Ammon's horn (tissue), 1 donor: ENCODE results near the gene NSG1.

Experiments used
- DNase-seq: peaks from one replicate; pipeline ENCODE4 v3.0.0-alpha.2; 2016; ENCODE audit warnings: low spot score

Gene NSG1

DNA sequence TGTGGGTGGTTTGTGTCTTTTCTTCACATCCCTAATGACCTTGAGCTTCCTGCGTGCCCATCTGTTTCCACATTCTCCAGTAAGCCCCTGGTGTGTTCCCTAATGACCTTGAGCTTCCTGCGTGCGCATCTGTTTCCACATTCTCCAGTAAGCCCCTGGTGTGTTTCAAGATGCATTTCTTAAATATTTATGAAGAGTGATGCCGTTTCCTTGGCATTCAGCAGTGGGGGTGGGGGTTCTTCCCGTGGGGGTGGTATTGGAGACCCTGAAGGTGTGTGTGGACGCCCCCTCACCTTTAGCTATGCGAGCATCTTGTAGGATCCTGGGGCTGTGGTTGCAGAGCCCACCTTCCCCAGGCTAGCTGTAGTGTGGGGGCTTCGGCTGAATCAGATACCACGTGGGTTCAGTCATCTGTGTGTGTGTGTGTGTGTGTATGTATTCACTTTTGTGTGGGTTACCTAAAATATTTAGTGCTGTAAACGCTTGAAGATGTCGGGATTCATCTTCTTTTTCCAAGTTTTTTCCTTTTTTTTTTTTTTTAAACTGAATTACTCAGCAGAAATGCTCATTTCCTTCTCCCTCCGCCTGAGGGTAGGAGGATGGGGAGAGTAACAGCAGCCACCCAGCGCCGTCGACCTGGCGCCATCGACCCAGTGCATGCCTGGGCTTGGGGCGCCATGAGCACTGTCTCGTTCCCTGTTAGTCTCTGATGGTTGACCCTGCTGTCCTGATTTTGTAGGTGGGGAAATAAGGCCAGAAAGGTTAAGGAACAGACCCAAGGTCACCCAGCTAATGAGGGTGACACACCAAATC is 9.9 kb downstream of the NSG1 start:
- no peak for DNase-seq

- DNase-seq, result no peak
These were observed 10.5 kb downstream of the NSG1 start for GRCh38 chr4:4397441-4397819.

DNA sequence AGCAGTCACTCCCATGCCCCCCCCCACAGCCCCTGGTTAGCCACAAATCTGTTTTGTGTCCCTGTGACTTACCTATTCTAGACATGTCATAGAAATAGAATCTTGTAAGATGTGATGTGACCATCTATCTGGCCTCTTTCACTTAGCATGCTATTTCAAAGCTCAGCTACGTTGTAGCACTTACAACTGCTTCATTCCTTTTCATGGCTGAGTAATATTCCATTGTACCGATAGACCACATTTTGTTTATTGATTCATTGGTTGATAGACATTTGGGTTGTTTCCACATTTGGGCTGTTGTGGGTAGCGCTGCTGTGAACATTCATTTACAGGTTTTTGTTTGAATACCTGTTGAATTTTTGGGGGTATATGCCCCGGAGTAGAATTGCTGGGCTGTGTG is 11.5 kb downstream of the NSG1 start:
- DNase-seq, result no peak

GRCh38 chr4:4401036-4401435 is 14.1 kb downstream of the NSG1 start:
- DNase-seq, result no peak

DNA sequence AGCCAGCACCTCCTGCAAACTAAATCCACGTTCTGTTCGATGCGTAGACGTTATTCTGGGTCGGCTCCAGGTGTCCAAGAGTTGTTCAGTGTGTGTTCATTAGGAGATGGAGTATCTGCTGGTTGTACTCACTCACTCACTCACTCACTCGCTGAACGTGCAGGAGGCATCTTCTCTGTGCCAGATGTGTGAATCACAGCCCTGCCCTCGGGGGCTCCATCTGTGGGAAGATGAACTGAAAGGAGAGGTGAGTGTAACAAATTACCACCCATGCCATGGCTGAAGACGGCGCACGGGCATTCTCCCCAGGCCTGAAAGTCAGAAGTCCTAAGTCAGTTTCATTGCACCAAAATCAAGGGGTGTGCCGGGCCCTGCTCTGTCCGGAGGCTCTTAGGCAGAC is 16.1 kb downstream of the NSG1 start:
- no peak for DNase-seq

DNA sequence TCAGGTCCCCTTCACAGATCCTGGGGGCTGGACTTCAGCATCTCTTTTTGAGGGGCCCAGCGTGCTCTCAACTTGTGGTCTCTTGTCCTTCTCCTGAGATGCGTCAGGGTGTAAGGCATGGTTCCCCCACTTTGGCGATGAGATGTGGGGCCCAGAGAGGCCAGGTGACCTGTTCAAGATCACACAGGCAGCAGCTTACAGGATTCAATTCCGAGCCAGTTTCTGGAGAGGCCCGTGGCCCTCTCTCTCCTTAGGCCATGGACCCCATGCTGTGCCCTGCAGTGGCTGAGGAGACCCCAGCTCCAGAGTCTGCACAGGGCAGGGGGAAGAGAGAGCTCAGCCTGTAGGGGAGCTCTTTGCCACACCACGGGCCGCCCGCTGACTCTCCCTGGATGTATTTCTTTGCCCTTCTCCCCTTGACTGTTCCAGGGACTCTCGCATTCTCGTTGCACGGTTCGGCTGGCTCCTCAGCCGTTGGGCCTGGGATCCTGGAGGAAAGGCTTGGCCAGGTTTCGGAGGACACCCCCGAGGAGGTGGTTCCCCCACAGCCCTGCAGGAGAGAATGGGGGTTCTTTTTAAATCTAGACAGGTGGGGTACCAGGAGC is 18.6 kb downstream of the NSG1 start:
- DNase-seq, result no peak

- DNase-seq, result no peak
These were observed 19.8 kb downstream of the NSG1 start for GRCh38 chr4:4406455-4407298.

DNA sequence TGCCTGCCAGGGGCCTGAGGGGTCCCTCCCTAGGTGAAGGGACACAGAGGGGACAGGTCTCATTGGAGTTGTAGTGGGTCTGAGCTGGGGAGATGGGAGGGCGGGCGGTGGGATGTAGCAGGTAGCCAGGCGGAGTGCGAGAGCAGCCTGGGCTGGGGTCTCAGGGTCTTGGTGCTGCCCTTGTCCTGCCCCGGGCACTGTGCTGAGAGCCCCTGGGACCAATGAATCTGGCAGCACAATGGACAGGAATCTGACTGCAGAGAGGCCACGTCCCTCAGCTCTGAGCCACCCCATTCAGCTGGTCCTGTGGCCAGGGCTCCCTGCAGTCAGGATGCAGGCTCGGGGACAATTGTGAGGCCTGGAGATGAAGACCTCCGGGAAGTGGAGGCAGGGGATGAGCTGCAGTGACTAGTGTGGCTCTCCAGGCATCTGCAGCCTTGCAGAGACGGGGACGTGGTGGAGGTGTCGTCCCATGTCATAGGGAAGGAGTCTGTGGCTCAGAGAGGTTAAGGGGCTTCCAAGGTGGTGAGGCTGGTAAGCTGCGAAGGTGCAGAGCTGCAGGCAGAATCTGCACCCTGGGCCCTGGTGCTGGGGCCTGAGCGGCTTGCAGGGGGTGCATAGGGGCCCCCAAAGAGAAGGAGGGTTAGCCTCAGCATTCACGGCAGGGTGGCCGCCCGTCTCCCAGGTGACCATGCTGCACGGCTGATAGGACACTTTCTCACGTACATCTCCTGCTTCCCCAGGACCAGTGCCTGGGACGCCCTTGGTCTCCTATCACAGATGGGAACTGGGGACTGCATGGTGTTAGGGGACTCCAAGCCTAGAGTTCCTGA is 20.6 kb downstream of the NSG1 start:
- no peak for DNase-seq

DNA sequence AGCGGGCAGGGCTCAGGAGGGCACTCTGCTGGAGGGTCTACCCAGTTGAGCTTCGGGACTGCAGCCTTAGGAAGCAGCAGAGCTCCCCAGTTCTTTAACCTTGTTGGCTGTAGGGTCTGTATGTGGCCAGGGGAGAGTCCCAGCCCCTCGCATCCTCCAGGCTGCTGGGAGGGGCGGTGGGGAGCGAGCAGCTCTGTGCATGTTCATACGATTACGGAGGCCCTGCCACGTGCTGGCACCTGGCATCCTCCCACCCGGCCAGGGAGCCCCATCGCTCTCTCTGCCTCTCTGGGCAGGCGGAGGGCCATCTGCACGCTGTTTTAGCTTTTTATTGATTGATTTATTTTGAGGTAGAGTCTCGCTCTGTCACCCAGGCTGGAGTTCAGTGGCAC is 21.2 kb downstream of the NSG1 start:
- DNase-seq, result no peak

- DNase-seq, result no peak
These were observed 21.9 kb downstream of the NSG1 start for GRCh38 chr4:4408576-4409335.

DNA sequence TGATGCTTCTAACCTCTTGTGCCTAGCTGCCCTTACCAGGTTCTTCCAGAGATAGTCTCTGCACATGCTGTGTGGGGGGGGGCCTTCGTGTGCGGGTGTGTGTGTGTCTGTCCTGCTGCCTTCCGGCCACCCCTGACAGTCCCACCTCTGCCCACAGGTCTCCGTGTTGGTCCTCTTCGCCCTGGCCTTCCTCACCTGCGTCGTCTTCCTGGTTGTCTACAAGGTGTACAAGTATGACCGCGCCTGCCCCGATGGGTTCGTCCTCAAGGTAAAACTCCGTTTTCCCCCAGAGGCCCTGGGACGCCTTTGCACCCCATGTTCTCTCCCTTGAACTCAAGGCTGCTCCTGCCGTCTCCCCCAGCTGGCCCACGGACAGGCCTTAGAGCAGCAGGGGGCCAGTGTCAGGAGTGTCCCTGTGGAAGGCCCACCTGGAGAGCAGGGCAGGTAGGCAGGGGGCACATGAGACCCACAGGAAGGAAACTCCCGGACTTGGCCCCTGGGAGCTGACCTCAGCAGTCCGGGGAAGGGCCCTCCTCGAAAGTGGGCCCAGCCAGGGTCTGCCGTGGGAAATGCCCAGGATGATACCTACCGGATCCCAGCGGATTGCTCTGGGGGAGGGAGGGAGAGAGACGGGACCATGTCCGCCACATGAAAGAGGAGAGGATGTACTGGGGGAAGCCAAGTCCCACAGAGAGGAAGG is 22.7 kb downstream of the NSG1 start:
- no peak for DNase-seq

GRCh38 chr4:4410271-4410670 is 23.4 kb downstream of the NSG1 start:
- no peak for DNase-seq

- no peak for DNase-seq
These were observed 25.0 kb downstream of the NSG1 start for GRCh38 chr4:4411906-4412305.

DNA sequence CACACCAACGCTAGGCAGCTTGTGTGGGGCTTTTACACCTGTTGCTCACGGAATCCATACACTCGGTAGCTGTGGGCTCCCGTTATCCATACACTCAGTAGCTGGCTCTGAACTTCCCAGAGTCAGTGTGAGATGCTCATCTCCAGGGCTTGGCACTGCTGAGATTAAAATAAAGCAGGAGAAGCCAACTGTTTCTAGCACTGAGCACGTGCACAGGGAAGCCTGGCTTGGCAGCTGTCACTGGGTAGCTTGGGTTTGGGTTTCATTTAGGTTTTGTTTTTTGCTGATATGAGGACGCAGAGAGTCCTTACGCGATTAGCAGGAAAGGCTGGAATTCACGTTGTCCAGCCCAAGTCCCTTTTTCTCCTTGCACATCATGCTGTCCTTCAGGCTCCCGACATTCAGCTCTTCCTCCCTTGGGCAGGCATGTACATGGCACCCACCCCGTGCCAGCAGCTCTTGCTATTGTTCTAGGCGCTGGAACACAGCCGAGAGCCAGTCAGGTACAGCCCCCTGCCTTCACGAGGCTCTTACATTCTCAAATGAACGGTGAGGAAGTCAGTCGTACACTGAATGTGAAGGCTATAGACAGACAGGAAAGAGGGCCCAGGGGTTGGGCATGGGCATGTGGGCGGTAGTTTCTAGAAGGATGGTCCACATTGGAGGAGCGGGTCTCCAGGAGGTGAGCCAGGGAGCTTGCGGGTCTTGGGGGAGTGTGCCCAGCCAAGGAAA is 25.9 kb downstream of the NSG1 start:
- DNase-seq, result no peak

- no peak for DNase-seq
These were observed 26.4 kb downstream of the NSG1 start for GRCh38 chr4:4413373-4413725.

GRCh38 chr4:4413806-4414205 is 26.9 kb downstream of the NSG1 start:
- no peak for DNase-seq

DNA sequence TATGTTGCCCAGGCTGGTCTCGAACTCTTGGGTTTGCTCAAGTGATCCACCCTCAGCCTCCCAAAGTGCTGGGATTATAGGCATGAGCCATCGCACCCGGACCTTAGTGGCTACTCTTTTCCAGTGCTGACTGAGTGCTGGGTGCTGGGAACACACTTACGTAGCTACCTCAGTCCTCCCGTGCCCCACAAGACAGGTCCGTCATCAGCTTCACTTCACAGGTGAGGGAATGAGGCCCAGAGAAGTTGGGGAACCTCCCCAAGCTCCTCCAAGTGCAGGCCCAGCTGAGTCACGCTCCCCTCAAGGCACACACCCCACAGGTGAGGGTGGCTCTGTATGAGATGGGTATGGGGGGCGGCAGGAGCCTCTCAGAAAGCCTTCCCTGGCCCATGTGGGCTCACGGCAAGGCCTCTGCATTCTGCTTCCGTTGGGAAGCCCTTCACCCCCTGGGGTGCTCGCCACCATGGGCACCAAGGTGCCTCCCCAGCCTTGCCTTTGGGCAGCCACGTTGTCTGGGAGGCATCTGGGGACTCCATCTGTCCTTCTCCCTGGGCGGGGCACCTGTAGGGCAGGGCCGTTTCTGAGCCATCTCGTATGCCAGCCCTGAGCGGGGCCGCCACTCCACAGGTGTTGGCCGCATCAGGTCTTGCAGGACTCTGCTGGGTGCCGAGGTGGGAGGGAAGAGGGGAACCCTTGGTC is 28.4 kb downstream of the NSG1 start:
- no peak for DNase-seq

GRCh38 chr4:4415806-4416805 is 29.2 kb downstream of the NSG1 start:
- no peak for DNase-seq
